Gastrocnemius medialis (tissue), 4 donors: Measurements from ENCODE around the gene SMC1B.

Source experiments
- POLR2A ChIP-seq, 2 donors: fragments of 450-650 bp; IDR thresholded peaks; one replicate each; pipeline ENCODE4 v1.6.1; 2017; ENCODE audit warnings: antibody characterized with exemption in 2 of 2, mild to moderate bottlenecking in 2 of 2, moderate library complexity in 2 of 2
- TF ChIP-seq, protein P1 (sequence below), 5 experiments: fragments of 450-650 bp in 3 of 5; fragments of 200-600 bp in 2 of 5; sonication (generic) in 2 of 5; IDR thresholded peaks in 4 of 5; conservative IDR thresholded peaks in 1 of 5; 1 replicate in 4 of 5; 2 replicates in 1 of 5; pipeline ENCODE4 v1.5.1; 2016 to 2019; ENCODE audit warnings: antibody characterized with exemption in 5 of 5, mild to moderate bottlenecking in 3 of 5, moderate library complexity in 3 of 5

DNA sequence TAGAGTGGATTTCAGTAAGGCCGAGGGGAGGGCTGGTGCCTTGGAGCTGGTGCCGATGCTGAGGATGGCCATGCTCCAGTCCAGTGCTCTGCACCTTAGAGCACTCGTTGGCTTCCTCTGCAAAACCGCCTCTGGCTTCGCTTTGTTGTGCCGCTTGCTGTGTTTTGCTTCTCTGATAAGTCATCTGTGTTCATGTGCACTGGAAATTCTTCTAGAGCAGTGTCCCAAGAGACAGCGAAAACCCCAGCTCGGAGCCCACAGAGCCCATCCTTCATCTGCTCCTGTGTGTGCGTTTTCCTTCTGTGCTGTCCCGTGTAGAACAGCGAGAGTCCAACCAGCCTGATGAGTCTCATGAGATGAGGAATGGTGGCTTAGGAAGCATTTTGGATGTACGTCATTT, 91.6 kb downstream of the SMC1B start:
- TF ChIP-seq POLR2A (IDR thresholded peaks at IDR 0.05), result no peak
- TF ChIP-seq, protein P1, sequence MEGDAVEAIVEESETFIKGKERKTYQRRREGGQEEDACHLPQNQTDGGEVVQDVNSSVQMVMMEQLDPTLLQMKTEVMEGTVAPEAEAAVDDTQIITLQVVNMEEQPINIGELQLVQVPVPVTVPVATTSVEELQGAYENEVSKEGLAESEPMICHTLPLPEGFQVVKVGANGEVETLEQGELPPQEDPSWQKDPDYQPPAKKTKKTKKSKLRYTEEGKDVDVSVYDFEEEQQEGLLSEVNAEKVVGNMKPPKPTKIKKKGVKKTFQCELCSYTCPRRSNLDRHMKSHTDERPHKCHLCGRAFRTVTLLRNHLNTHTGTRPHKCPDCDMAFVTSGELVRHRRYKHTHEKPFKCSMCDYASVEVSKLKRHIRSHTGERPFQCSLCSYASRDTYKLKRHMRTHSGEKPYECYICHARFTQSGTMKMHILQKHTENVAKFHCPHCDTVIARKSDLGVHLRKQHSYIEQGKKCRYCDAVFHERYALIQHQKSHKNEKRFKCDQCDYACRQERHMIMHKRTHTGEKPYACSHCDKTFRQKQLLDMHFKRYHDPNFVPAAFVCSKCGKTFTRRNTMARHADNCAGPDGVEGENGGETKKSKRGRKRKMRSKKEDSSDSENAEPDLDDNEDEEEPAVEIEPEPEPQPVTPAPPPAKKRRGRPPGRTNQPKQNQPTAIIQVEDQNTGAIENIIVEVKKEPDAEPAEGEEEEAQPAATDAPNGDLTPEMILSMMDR (IDR thresholded peaks at IDR 0.05 in 4 of 5, conservative IDR thresholded peaks at IDR 0.05 in 1 of 5), result no peak
